ENCODE measurements around the gene FZD2. TPM values are rescaled to one million over a fixed set of nuclear protein-coding genes. Genes with fewer than 3 reads are reported as not detected.

Gene FZD2
- total and polyA plus RNA-seq, 9 of the 15 experiments (the other 6 are each of a cell fraction or from before 2014, with no cell fraction given): 0.03 to 4.5 (median 1.1) TPM; not detected in 1

GRCh38 chr17:44530896-44531418 lies 26.3 kb upstream of the FZD2 start (continued):
- no peak for TF ChIP-seq RERE (CRISPR knock-in tag; IDR thresholded peaks at IDR 0.05; ENCODE audit: borderline replicate concordance)
- TF ChIP-seq SP2 (IDR thresholded peaks at IDR 0.05; ENCODE audit: extremely low read depth, low read depth, low read length, poor library complexity, severe bottlenecking): no peak
- TF ChIP-seq NBN (IDR thresholded peaks at IDR 0.05; ENCODE audit: low read depth): no peak
- TF ChIP-seq HMGN3 (IDR thresholded peaks at IDR 0.05; ENCODE audit: borderline replicate concordance, extremely low read depth, insufficient read length, low read depth, low read length): no peak
- TF ChIP-seq, protein P1, sequence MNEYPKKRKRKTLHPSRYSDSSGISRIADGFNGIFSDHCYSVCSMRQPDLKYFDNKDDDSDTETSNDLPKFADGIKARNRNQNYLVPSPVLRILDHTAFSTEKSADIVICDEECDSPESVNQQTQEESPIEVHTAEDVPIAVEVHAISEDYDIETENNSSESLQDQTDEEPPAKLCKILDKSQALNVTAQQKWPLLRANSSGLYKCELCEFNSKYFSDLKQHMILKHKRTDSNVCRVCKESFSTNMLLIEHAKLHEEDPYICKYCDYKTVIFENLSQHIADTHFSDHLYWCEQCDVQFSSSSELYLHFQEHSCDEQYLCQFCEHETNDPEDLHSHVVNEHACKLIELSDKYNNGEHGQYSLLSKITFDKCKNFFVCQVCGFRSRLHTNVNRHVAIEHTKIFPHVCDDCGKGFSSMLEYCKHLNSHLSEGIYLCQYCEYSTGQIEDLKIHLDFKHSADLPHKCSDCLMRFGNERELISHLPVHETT (CRISPR knock-in tag; conservative IDR thresholded peaks at IDR 0.05 in 1 of 2, IDR thresholded peaks at IDR 0.05 in 1 of 2): no peak

Measured in K562 (cell line).